Right lobe of liver (tissue), 6 donors: ENCODE measurements around the gene FXYD1. TPM values are rescaled to one million over a fixed set of nuclear protein-coding genes. Genes with fewer than 3 reads are reported as not detected.

Experiments used
- ATAC-seq, 4 donors: fragments of 200-7000 bp; cut with Tn5 transposase; one replicate each; pipeline ENCODE4 v1.9.1; 2020; ENCODE audit warnings: mild to moderate bottlenecking in 4 of 4, moderate library complexity in 4 of 4
- DNase-seq, 3 donors: peaks; one replicate each; pipeline ENCODE4 v3.0.0-alpha.2; 2020
- H3K27ac ChIP-seq, 3 donors: fragments of 200-600 bp; one replicate each; pipeline ENCODE4 v1.8.0; 2022
- H3K27me3 ChIP-seq, 2 donors: fragments of 200-600 bp; one replicate each; pipeline ENCODE4 v1.8.0; 2022
- H3K36me3 ChIP-seq, 4 donors: fragments of 200-600 bp; sonication (generic) in 1 of 4; one replicate each; pipeline versions ENCODE4 v1.5.1 to v1.8.0; 2017 to 2022; ENCODE audit warnings: control low read depth in 1 of 4
- H3K4me1 ChIP-seq, 4 donors: fragments of 200-600 bp; sonication (generic) in 1 of 4; one replicate each; pipeline versions ENCODE4 v1.5.1 to v1.8.0; 2017 to 2022; ENCODE audit warnings: control low read depth in 1 of 4
- H3K4me3 ChIP-seq, 3 donors: fragments of 200-600 bp; one replicate each; pipeline ENCODE4 v1.8.0; 2022
- H3K9me3 ChIP-seq, 4 donors: fragments of 200-600 bp; sonication (generic) in 1 of 4; one replicate each; pipeline versions ENCODE4 v1.5.1 to v1.8.0; 2017 to 2022; ENCODE audit warnings: control low read depth in 1 of 4
- CTCF ChIP-seq, 4 donors: fragments of 200-600 bp in 3 of 4; fragments of 450-650 bp in 1 of 4; IDR thresholded peaks; one replicate each; pipeline versions ENCODE4 v1.5.1 to v1.8.0; 2016 to 2022; ENCODE audit warnings: antibody characterized with exemption in 4 of 4, mild to moderate bottlenecking in 2 of 4
- POLR2A ChIP-seq: fragments of 450-650 bp; IDR thresholded peaks from one replicate; pipeline ENCODE4 v1.6.1; 2017; ENCODE audit warnings: antibody characterized with exemption, mild to moderate bottlenecking
- WGBS: methylation state at CpG from one replicate; pipeline ENCODE4 v1.1.6; 2018; ENCODE audit warnings: low coverage, low lambda C conversion rate; ENCODE audit not compliant: insufficient coverage; ENCODE audit errors: missing lambda C conversion rate; 5-methylcytosine and 5-hydroxymethylcytosine counted together
- intact Hi-C, 2 donors: fragments of 100-400 bp; cut with DNase I; formaldehyde crosslinking; loops; one replicate each; pipeline versions ENCODE4 v1.11.2 to v1.14.1; 2022
- total RNA-seq, 6 experiments: library from RNA; depleted of rRNA in 2 of 6; stranded (reverse); fragments of >200 nt in 2 of 6; fragmentation: NEBNext Ultra II Directional in 3 of 6; extraction: Animal tissue kit (Norgen Biotek cat#: 25700) in 3 of 6; gene quantifications; one replicate each; pipeline versions ENCODE4 v1.1.0 to v1.2.4, GENCODE V29; 2016 to 2023
- donor health status: DM: no; HTN: yes; CAD: no.
- donor health status: DM: no; HTN: no; CAD: no.
- donor health status: DM: no; HTN: no; CAD: no.
- donor health status: DM: no; HTN: yes; CAD: no.
- donor health status: DM: no; HTN: yes; CAD: no.

Gene FXYD1
- total RNA-seq, 6 experiments from 2014 or later = 38.9 to 263 (median 140) TPM

- 88% methylated on average over 5 of the region's 5 CpGs for WGBS
- H3K4me1 ChIP-seq = peaks cover 0 to 21% (median 8%) of the 10 kb centered on the region in 4 donors
- intact Hi-C loops = no loop called here
- no peaks in the 10 kb centered on the region for H3K27me3 ChIP-seq
- H3K27ac ChIP-seq = no peak overlapping the region
- no peak for DNase-seq
- no peaks in the 10 kb centered on the region for H3K36me3 ChIP-seq
- no peak overlapping the region for H3K4me3 ChIP-seq
- no peaks in the 10 kb centered on the region for H3K9me3 ChIP-seq
- no peak for TF ChIP-seq CTCF (IDR thresholded peaks at IDR 0.05)
- TF ChIP-seq POLR2A = no peak
- no peak for ATAC-seq
Measured at GRCh38 chr19:35093430-35093829, 45.2 kb upstream of the FXYD1 start.

GRCh38 chr19:35093941-35094647 lies 44.5 kb upstream of the FXYD1 start:
- TF ChIP-seq POLR2A = no peak
- no peak for TF ChIP-seq CTCF (IDR thresholded peaks at IDR 0.05)
- intact Hi-C loops = no loop called here
- Histone ChIP-seq H3K27me3 (no peaks in the 10 kb centered on the region), H3K27ac (no peak overlapping the region), H3K4me3 (no peak overlapping the region), H3K4me1 (peaks cover 0 to 21% (median 9%) of the 10 kb centered on the region in 4 donors), H3K9me3 (no peaks in the 10 kb centered on the region), H3K36me3 (no peaks in the 10 kb centered on the region)
- peak in 1 of 3 donors; percentile 45 for DNase-seq
- no CpG with 5 or more reads among the region's 11 CpGs for WGBS
- no peak for ATAC-seq

- TF ChIP-seq CTCF (IDR thresholded peaks at IDR 0.05) (no peak), POLR2A (no peak)
- no peaks in the 10 kb centered on the region for H3K36me3 ChIP-seq
- DNase-seq (no peak), ATAC-seq (no peak)
- H3K4me3 ChIP-seq = no peak overlapping the region
- H3K4me1 ChIP-seq = peaks cover 0 to 20% (median 6%) of the 10 kb centered on the region in 4 donors
- WGBS = 100% methylated on average over 4 of the region's 4 CpGs
- no peak overlapping the region for H3K27ac ChIP-seq
- H3K27me3 ChIP-seq = no peaks in the 10 kb centered on the region
- no peaks in the 10 kb centered on the region for H3K9me3 ChIP-seq
- intact Hi-C loops = no loop called here
Measured at GRCh38 chr19:35094656-35095055, 44.0 kb upstream of the FXYD1 start.

GRCh38 chr19:35095667-35096368 lies 42.8 kb upstream of the FXYD1 start:
- no peak overlapping the region for H3K4me3 ChIP-seq
- TF ChIP-seq POLR2A (no peak), CTCF (IDR thresholded peaks at IDR 0.05) (no peak)
- no peak for ATAC-seq

More at GRCh38 chr19:35095667-35096368, 42.8 kb upstream of the FXYD1 start:
- H3K27ac ChIP-seq = no peak overlapping the region
- no peaks in the 10 kb centered on the region for H3K27me3 ChIP-seq
- peaks cover 0 to 10% (median 4%) of the 10 kb centered on the region in 4 donors for H3K4me1 ChIP-seq
- no peak for DNase-seq
- 86% methylated on average over 1 of the region's 8 CpGs for WGBS
- H3K9me3 ChIP-seq = no peaks in the 10 kb centered on the region
- no peaks in the 10 kb centered on the region for H3K36me3 ChIP-seq
- intact Hi-C loops = no loop called here
